Activated naive CD8-positive, alpha-beta T cell treated with anti-CD3 and anti-CD28 coated beads, Interleukin-2, amount 10 ng/mL, durations not matched to agents 7 days and 5 days (primary cell): ENCODE data around the gene COX15. TPM values are rescaled to one million over a fixed set of nuclear protein-coding genes. Genes with fewer than 3 reads are reported as not detected.

ENCODE experiments used
- ATAC-seq: fragments of 150-1000 bp; cut with Tn5 transposase; one replicate; pipeline ENCODE4 v1.10.0; 2021; ENCODE audit warnings: low read depth, moderate library complexity
- POLR2A ChIA-PET: fragments of 350-600 bp; sonication (Branson Sonifier 250); formaldehyde crosslinking; loops from one replicate; lab custom pipeline; 2021; ENCODE audit warnings: antibody characterized with exemption; lab: Charles Lee
- DNase-seq: peaks from one replicate; pipeline ENCODE4 v3.0.0; 2021
- H3K27ac Mint-ChIP-seq: one replicate; pipeline ENCODE4 v1.8.0; 2022; ENCODE audit warnings: mild to moderate bottlenecking, mixed read lengths
- H3K27me3 Mint-ChIP-seq: one replicate; pipeline ENCODE4 v1.8.0; 2022; ENCODE audit warnings: mild to moderate bottlenecking, moderate library complexity, mixed read lengths
- H3K36me3 Mint-ChIP-seq: one replicate; pipeline ENCODE4 v1.8.0; 2021; ENCODE audit warnings: mild to moderate bottlenecking, mixed read lengths
- H3K4me1 Mint-ChIP-seq: one replicate; pipeline ENCODE4 v1.8.0; 2021; ENCODE audit warnings: mixed read lengths
- H3K4me3 Mint-ChIP-seq: one replicate; pipeline ENCODE4 v1.8.0; 2022; ENCODE audit warnings: mild to moderate bottlenecking, moderate library complexity, mixed read lengths
- H3K9me3 Mint-ChIP-seq: one replicate; pipeline ENCODE4 v1.8.0; 2021; ENCODE audit warnings: mixed read lengths
- total RNA-seq, 2 experiments: library from RNA; stranded (reverse); gene quantifications; one replicate each; pipeline ENCODE4 v1.2.3, GENCODE V29; 2021

COX15 gene
- 10 to 100 TPM; 39.4 to 46.0 TPM for total RNA-seq

GRCh38 chr10:99732033-99732842 is at the start of gene COX15, which contains the start of gene CUTC:
Gene COX15, minus strand, starts transcription at chr10:99732127. Its CDS starts 78 bp downstream, at chr10:99732049.
Gene CUTC, plus strand, starts transcription at chr10:99732234. Its CDS starts 115 bp downstream, at chr10:99732349.
- Mint-ChIP-seq H3K4me3 (peak within 1 kb of the TSS; percentile 100), H3K27me3 (no peaks in the 10 kb centered on the region), H3K27ac (peak within 1 kb of the TSS; percentile 100), H3K36me3 (peaks cover 29% of the 10 kb centered on the region), H3K4me1 (peaks cover 19% of the 10 kb centered on the region), H3K9me3 (no peaks in the 10 kb centered on the region)
- POLR2A ChIA-PET: interaction anchor here (1.0 to 2.7 kb wide), 8 partner anchors 10 to 453 kb away, joined by 3 to 15 read pairs (median 4); partner anchors contain the start of genes ENTPD7, ERLIN1, GOT1 and SLC25A28
- peak; percentile 95 for DNase-seq
- ATAC-seq: peak; percentile 96

- DNase-seq: no peak
- POLR2A ChIA-PET: interaction anchor here (1.2 kb wide), 1 partner anchor 47 kb away, joined by 7 read pairs; the partner anchor contains the start of genes COX15 and CUTC
Measured at GRCh38 chr10:99779335-99779734, 47.4 kb upstream of the COX15 start.

GRCh38 chr10:99777918-99778714 is 46.2 kb upstream of the COX15 start:
- POLR2A ChIA-PET: no interaction called here
- Mint-ChIP-seq H3K9me3 (no peaks in the 10 kb centered on the region), H3K4me3 (no peak overlapping the region), H3K4me1 (peaks cover 8% of the 10 kb centered on the region), H3K27ac (no peak overlapping the region), H3K27me3 (peaks cover 4% of the 10 kb centered on the region), H3K36me3 (no peaks in the 10 kb centered on the region)
- no peak for ATAC-seq
- no peak for DNase-seq

More at GRCh38 chr10:99779335-99779734, 47.4 kb upstream of the COX15 start:
- Mint-ChIP-seq H3K27me3 (peaks cover 4% of the 10 kb centered on the region), H3K27ac (peak overlapping the region; percentile 61), H3K36me3 (no peaks in the 10 kb centered on the region), H3K4me1 (peaks cover 8% of the 10 kb centered on the region), H3K9me3 (no peaks in the 10 kb centered on the region), H3K4me3 (peak overlapping the region; percentile 43)
- peak; percentile 95 for ATAC-seq

- DNase-seq: no peak
- no peak for ATAC-seq
- POLR2A ChIA-PET: no interaction called here
- H3K4me1 Mint-ChIP-seq: peaks cover 8% of the 10 kb centered on the region
- H3K27ac Mint-ChIP-seq: no peak overlapping the region
- peaks cover 4% of the 10 kb centered on the region for H3K27me3 Mint-ChIP-seq
- no peak overlapping the region for H3K4me3 Mint-ChIP-seq
- no peaks in the 10 kb centered on the region for H3K36me3 Mint-ChIP-seq
- no peaks in the 10 kb centered on the region for H3K9me3 Mint-ChIP-seq
Measured at GRCh38 chr10:99775850-99776249, 43.9 kb upstream of the COX15 start.

GRCh38 chr10:99770408-99771045 is 38.6 kb upstream of the COX15 start:
- POLR2A ChIA-PET: no interaction called here
- H3K4me1 Mint-ChIP-seq: no peaks in the 10 kb centered on the region
- H3K27ac Mint-ChIP-seq: no peak overlapping the region
- H3K36me3 Mint-ChIP-seq: no peaks in the 10 kb centered on the region
- ATAC-seq (no peak), DNase-seq (no peak)
- H3K4me3 Mint-ChIP-seq: no peak overlapping the region
- no peaks in the 10 kb centered on the region for H3K27me3 Mint-ChIP-seq
- no peaks in the 10 kb centered on the region for H3K9me3 Mint-ChIP-seq

GRCh38 chr10:99769706-99770105 is 37.8 kb upstream of the COX15 start:
- H3K27me3 Mint-ChIP-seq: no peaks in the 10 kb centered on the region
- no peak for ATAC-seq
- POLR2A ChIA-PET: interaction anchor here (0.6 kb wide), 1 partner anchor 320 kb away, joined by 3 read pairs; no protein-coding TSS in a partner anchor
- no peaks in the 10 kb centered on the region for H3K36me3 Mint-ChIP-seq
- H3K4me1 Mint-ChIP-seq: no peaks in the 10 kb centered on the region
- no peaks in the 10 kb centered on the region for H3K9me3 Mint-ChIP-seq
- no peak overlapping the region for H3K27ac Mint-ChIP-seq
- no peak for DNase-seq
- H3K4me3 Mint-ChIP-seq: no peak overlapping the region

- Mint-ChIP-seq H3K4me3 (no peak overlapping the region), H3K27ac (no peak overlapping the region), H3K9me3 (no peaks in the 10 kb centered on the region), H3K36me3 (peaks cover 1% of the 10 kb centered on the region), H3K27me3 (no peaks in the 10 kb centered on the region), H3K4me1 (no peaks in the 10 kb centered on the region)
- no peak for ATAC-seq
- DNase-seq: no peak
- POLR2A ChIA-PET: no interaction called here
Measured at GRCh38 chr10:99768556-99768955, 36.6 kb upstream of the COX15 start.

- Mint-ChIP-seq H3K9me3 (no peaks in the 10 kb centered on the region), H3K27ac (no peak overlapping the region), H3K4me1 (no peaks in the 10 kb centered on the region), H3K27me3 (no peaks in the 10 kb centered on the region), H3K36me3 (peaks cover 4% of the 10 kb centered on the region), H3K4me3 (no peak overlapping the region)
- POLR2A ChIA-PET: no interaction called here
- ATAC-seq: no peak
- DNase-seq: no peak
Measured at GRCh38 chr10:99767901-99768300, 36.0 kb upstream of the COX15 start.

GRCh38 chr10:99766302-99766681 is 34.4 kb upstream of the COX15 start:
- Mint-ChIP-seq H3K4me1 (no peaks in the 10 kb centered on the region), H3K27ac (no peak overlapping the region), H3K9me3 (peaks cover 2% of the 10 kb centered on the region), H3K27me3 (no peaks in the 10 kb centered on the region), H3K36me3 (peaks cover 12% of the 10 kb centered on the region), H3K4me3 (no peak overlapping the region)
- DNase-seq (no peak), ATAC-seq (no peak)
- POLR2A ChIA-PET: no interaction called here

- POLR2A ChIA-PET: no interaction called here
- ATAC-seq: no peak
- Mint-ChIP-seq H3K36me3 (peaks cover 14% of the 10 kb centered on the region), H3K4me3 (no peak overlapping the region), H3K27me3 (no peaks in the 10 kb centered on the region), H3K4me1 (no peaks in the 10 kb centered on the region), H3K9me3 (peaks cover 2% of the 10 kb centered on the region), H3K27ac (no peak overlapping the region)
- DNase-seq: no peak
Measured at GRCh38 chr10:99765672-99766301, 33.9 kb upstream of the COX15 start.

GRCh38 chr10:99761365-99761764 is 29.4 kb upstream of the COX15 start:
- Mint-ChIP-seq H3K4me3 (no peak overlapping the region), H3K36me3 (peaks cover 43% of the 10 kb centered on the region), H3K27me3 (no peaks in the 10 kb centered on the region), H3K4me1 (no peaks in the 10 kb centered on the region), H3K27ac (no peak overlapping the region), H3K9me3 (peaks cover 2% of the 10 kb centered on the region)
- DNase-seq (no peak), ATAC-seq (no peak)
- POLR2A ChIA-PET: no interaction called here

- peaks cover 47% of the 10 kb centered on the region for H3K36me3 Mint-ChIP-seq
- DNase-seq (no peak), ATAC-seq (no peak)
- POLR2A ChIA-PET: no interaction called here
- no peaks in the 10 kb centered on the region for H3K4me1 Mint-ChIP-seq
- peaks cover 2% of the 10 kb centered on the region for H3K9me3 Mint-ChIP-seq
- no peak overlapping the region for H3K4me3 Mint-ChIP-seq
- H3K27me3 Mint-ChIP-seq: no peaks in the 10 kb centered on the region
- H3K27ac Mint-ChIP-seq: no peak overlapping the region
Measured at GRCh38 chr10:99760321-99760720, 28.4 kb upstream of the COX15 start.
